ENCODE measurements around the gene RHOA.
"Not testable (repeated sequence)": the region's sequence is repeated elsewhere in the genome, so short reads cannot be mapped to it uniquely, and the experiment has no call there.

RHOA gene

DNA sequence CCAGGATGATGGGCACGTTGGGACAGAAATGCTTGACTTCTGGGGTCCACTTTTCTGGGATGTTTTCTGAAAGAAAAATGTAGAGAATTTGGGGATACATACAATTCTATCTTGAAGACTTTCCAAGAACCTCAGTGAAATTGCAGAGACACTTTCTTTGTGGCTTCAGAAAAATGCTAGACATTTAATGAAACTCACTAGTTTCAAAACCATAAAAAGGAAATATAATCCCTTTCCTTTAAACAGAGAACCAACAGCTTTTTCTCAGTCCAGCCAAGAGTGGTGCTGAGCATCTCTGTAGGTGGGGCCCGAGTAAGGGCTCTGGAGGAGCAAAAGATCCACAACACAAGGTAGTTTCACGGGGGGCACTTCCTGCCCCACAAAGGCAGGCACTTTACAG is 49.2 kb downstream of the RHOA start:
- no peak for DNase-seq (ENCODE audit: low read depth in 2 of 2)

DNA sequence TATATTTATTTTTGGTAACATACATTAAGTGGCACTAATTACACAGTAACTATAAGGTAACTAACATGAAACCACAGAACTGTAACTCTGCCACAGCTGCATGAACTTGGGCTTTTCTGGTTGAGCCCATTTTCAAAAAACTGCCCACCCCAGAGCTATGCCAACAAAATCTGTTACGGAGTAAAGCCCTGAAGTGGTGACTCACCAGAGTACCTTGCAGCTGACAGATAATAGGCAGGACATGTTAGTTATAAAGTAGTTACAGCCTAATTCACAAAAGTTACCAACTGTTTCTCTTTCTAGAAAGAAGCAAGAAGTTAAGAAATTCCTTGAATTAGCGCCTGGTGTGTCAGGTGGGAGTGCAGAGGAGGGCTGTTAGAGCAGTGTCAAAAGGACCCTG is 52.2 kb downstream of the RHOA start:
- no peak for DNase-seq (ENCODE audit: low read depth in 2 of 2)

DNA sequence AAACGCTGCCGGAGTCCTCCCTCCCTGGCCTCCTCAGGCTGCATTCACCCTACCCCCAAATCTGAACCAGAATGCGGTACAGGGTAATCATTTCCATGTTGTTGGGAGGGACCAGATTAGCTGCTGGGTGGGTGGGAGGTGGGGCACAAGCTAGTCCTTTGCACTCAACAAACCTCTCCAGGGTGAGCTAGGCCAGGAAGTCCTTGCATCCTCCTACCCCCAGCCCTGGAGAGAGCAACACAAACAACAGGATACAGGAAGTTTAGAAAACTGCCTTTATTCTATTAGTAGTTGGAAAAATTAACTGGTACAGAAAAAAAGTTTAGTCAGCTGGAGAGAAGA is 52.9 kb downstream of the RHOA start:
- DNase-seq (ENCODE audit: low read depth in 2 of 2): peak in 1 of 2 experiments; percentile 13

GRCh38 chr3:49358217-49358883 is 53.4 kb downstream of the RHOA start, which contains the start of gene GPX1:
TSS of gene GPX1 (minus strand) at chr3:49358353. CDS start at chr3:49358278, 75 bp downstream.
- peak; percentile 73 to 90 for DNase-seq (ENCODE audit: low read depth in 2 of 2)

DNA sequence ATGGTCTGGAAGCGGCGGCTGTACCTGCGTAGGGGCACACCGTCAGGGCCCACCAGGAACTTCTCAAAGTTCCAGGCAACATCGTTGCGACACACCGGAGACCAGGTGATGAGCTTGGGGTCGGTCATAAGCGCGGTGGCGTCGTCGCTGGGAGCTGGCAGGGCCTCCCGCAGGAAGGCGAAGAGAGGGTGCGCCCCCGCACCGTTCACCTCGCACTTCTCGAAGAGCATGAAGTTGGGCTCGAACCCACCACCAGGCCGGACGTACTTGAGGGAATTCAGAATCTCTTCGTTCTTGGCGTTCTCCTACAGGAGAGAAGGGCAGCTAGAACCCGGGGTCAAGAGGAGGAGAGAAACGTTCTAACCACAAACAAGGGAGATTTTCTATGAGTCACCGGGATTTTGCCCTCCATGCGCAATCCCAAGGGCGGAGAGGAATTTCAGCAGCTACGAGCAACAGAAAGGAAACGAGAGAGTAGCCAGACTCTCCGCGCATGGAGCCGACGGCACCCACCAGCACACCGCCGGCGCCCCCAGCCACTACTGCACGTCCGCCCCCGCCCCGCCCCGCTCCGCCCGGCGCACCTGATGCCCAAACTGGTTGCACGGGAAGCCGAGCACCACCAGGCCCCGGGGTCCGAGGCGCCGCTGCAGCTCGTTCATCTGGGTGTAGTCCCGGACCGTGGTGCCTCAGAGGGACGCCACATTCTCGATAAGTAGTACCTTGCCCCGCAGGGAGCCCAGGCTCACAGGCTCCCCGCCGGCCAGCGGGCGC is 54.1 kb downstream of the RHOA start:
- DNase-seq (ENCODE audit: low read depth in 2 of 2): peak in 1 of 2 experiments; percentile 39

GRCh38 chr3:49357095-49357442 is 54.7 kb downstream of the RHOA start:
- DNase-seq (ENCODE audit: low read depth in 2 of 2): not testable (repeated sequence)

DNA sequence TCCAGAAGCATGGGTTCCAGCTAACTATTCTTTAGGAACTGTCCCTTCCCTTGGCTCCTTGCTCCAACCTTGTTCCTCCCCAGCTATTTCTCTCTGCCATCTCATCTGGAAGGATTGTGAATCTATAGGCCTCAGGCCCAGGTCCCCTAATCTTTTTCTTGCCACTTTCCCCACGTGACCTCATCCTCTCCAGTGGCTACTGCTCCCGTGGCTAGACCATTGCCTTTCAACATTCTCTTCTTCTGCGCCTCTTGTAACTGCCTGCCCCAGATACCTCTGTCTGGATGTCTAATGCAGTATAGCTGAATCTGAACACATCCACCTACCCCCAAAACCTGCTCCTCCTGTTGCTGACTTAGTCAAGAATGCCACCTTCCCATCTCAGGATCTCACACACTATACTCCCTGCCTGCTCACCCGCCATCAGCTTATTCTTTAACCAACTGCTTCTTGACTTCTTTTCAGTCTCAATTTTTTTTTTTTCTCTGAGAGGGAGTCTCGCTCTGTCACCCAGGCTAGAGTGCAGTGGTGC is 58.8 kb downstream of the RHOA start:
- DNase-seq (ENCODE audit: low read depth in 2 of 2): no peak

- no peak for DNase-seq (ENCODE audit: low read depth in 2 of 2)
Measured at GRCh38 chr3:49352281-49352680, 59.5 kb downstream of the RHOA start.

DNA sequence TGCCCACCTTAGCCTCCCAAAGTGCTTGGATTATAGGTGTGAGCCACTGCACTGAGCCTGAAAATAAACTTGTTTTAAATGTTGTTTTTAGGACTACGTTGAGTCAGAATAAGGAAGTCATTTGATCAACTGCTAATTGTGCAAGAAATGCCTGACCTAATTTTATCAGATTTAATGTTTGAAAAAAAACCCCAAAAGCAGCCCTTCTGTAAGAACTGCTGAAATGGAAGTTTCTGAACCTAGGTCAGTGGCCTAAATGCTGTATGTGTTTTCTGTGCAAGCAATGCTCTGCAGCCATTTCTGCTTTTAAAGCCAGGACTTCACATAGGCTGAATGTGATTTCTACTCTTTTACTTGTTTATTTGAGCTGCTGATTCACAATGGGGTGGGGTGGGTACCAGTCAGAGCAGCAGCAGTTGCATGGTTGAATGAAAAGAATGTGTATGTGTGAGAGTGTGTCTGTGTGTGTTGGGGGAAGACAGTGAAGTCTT is 60.2 kb downstream of the RHOA start:
- no peak for DNase-seq (ENCODE audit: low read depth in 2 of 2)

DNA sequence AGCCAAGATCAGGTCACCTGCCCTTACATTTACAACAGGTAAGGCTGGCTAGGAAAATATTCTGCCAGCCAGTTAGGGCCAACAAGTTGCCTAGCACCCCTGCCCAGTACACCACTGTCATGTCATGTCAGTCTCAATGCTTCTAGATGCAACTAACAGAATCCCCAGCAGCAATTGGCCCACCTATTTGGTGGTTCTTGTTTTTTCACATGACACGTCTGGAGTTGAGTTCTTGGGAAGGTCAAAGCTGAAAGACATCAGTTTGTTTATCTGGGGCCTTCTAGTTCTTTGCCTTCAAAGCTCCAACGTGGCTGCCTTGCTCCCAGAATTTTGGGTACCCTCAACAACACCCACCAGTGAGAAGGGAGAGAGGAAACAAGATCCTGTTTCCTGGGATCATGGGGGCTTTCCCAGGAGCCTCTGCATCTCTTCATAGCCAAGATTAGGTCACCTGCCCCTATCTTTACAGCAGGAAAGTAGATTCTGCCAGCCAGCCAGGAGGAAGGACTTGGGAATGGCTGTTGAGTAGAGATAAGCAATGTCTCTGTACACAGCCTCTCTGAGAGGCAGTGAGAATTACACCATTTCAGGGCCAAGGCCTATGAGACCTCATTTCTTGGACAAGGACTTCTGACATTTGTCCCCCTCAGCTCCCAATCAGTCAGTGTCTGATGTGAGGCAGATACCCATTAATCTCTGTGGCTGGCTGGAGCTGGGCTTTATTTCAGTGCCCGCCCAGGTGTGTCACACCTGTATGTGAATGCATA is 62.2 kb downstream of the RHOA start:
- no peak for DNase-seq (ENCODE audit: low read depth in 2 of 2)

GRCh38 chr3:49348361-49348760 is 63.4 kb downstream of the RHOA start:
- not testable (repeated sequence) for DNase-seq (ENCODE audit: low read depth in 2 of 2)

- DNase-seq (ENCODE audit: low read depth in 2 of 2): no peak
Measured at GRCh38 chr3:49346797-49347251, 65.0 kb downstream of the RHOA start.

GRCh38 chr3:49343163-49343562 is 68.6 kb downstream of the RHOA start:
- no peak for DNase-seq (ENCODE audit: low read depth in 2 of 2)

GRCh38 chr3:49341996-49342395 is 69.8 kb downstream of the RHOA start:
- no peak for DNase-seq (ENCODE audit: low read depth in 2 of 2)

DNA sequence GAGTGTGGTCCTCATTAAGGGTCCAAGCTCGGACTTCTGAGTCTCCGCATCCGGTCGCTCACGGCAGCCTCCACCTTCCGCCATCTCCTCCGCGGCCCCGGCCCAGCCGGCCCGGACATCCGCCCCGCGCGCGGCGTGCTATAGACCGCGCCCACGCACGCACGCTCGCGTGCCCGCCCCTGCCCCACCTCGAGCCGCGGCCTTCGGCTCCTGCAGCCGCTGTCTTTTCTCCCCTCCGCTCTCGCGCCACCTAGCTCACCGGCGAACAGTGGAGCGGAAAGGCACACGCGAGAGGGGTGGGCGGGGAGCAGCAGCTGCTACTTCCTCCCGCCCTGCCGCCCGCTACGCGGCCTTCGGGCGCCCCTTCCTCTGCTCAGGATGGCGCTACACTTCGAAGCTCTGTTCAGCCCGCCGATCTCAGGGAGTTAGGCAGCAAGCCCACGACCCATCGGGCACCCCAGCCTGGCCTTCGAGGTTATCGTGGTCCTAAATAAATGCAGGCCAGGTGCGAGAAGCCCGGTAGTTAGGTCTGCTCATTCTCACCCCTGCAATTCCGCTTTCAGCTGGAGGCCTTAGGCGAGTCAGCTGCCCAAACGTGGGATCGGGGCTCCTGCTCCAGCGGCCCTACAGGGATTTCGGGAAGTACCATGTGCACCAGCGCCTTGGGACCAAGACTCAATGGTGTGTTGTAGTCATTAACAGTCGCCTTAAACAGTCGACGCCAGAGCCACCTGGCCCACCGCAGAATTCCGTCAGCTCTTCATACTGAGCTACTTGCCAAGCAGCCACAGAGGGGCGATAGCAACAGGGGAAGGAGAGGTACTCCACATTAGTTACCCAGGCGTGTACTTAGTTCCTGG is 71.6 kb downstream of the RHOA start, which contains the start of gene USP4:
TSS of gene USP4 (minus strand) at position 113 of the 860 bp plus-strand sequence. CDS start at position 84, 29 bp downstream.
- DNase-seq (ENCODE audit: low read depth in 2 of 2): peak; percentile 84 to 93

DNA sequence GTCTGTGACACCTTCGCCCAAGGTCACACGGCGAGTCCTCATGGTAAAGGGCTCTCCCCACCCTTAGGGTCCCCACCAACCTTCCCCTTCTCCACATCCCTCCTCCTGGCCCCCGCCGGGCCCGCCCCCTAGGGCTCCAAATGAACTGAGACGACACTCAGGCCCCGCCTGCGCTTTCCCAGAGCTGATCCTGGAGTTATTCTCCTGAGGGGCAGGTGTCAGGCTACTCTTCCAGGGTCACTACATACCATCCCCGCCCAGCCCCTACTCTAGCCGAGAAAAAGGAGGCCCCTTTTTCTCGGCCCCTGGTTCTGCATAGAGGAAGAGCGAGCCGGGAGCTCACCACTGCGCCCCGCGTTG is 72.2 kb downstream of the RHOA start:
- peak in 1 of 2 experiments; percentile 12 for DNase-seq (ENCODE audit: low read depth in 2 of 2)

DNA sequence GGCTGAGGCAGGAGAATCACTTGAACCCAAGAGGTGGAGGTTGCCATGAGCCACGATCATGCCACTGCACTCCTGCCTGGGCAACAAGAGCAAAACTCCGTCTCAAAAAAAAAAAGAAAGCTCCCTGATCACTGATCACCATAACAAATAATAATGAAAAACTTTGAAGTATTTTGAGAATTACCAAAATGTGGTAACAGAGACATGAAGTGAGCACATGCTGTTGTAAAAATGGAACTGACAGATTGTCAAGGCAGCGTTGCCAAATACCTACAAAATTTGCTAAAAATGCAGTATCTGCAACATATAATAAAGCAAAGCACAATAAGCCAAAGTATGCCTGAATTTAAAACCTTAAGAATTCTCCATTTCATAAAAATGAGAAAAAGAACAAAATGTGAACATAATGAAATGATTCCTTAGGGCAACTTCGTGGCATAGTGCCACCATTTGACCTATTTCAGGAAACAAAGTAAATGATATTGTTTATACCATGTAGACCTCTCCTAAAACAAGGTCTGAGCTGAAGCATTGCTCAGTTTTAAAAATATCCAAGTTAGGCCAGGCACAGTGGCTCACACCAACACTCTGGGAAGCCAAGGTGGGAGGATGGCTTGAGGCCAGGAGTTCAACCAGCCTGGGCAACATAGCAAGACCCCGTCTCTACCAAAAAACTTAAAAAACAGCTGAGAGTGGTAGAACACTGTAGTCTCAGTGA is 77.7 kb downstream of the RHOA start:
- DNase-seq (ENCODE audit: low read depth in 2 of 2): no peak

DNA sequence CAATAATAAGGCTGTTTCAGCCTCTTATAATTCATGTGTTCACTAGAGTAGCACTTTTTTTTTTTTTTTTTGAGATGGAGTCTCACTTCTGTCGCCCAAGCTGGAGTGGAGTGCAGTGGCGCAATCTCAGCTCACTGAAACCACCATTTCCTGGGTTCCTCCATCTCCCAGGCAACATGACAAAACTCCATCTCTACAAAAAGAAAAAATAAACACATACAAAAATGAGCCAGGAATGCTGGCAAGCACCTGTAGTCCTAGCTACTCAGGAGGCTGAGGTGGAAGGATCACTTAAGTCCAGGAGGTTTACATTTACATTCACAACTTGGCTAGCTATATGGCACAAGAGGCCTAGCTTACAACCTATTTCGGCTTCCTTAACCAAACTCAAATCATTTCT is 78.7 kb downstream of the RHOA start:
- no peak for DNase-seq (ENCODE audit: low read depth in 2 of 2)

DNA sequence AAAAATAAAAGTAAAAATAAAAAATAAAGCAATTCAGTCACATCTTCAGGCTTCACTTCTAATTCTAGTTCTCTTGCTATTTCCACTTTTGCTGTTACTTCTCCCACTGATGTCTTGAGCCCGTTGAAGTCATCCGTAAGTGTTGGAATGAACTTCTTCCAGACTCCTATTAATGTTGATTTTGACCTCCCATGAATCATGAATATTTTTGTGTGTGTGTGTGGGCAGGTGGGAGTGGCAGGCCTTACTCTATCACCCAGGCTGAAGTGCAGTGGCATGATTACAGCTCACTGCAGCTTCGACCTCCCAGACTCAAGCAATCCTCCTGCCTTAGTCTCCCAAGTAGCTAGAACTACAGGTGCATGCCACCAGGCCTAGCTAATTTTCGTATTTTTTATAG is 82.6 kb downstream of the RHOA start:
- no peak for DNase-seq (ENCODE audit: low read depth in 2 of 2)

- DNase-seq (ENCODE audit: low read depth in 2 of 2): not testable (repeated sequence)
Measured at GRCh38 chr3:49328350-49328749, 83.4 kb downstream of the RHOA start.

Data from stimulated activated CD4-positive, alpha-beta T cell treated with anti-CD3 and anti-CD28 coated beads, Interleukin-12 subunit alpha, Interleukin-12 subunit beta, amount 100 ng/mL, for 24 hours (primary cell).